Measurements from ENCODE around the gene ARL4C.

ARL4C gene

GRCh38 chr2:234526711-234527110 lies 29.8 kb upstream of the ARL4C start:
- peaks cover 6 to 8% of the 10 kb centered on the region in 2 donors for H3K9me3 ChIP-seq (ENCODE audit: control insufficient read depth in 2 of 2, low read length in 2 of 2)
- no peaks in the 10 kb centered on the region for H3K27me3 ChIP-seq (ENCODE audit: control insufficient read depth in 1 of 2, insufficient read depth in 2 of 2, low read length in 2 of 2)
- H3K4me3 ChIP-seq (ENCODE audit: low read length in 2 of 2): no peak overlapping the region
- H3K4me1 ChIP-seq (ENCODE audit: control insufficient read depth, insufficient read depth, low read length): no peaks in the 10 kb centered on the region
- H3K27ac ChIP-seq (ENCODE audit: low read length): no peak overlapping the region
- no peak overlapping the region for H3K9ac ChIP-seq (ENCODE audit: low read length in 2 of 2)
- no peaks in the 10 kb centered on the region for H3K36me3 ChIP-seq (ENCODE audit: control insufficient read depth in 2 of 2, insufficient read depth in 2 of 2, low read length in 2 of 2)

GRCh38 chr2:234521536-234521935 lies 24.7 kb upstream of the ARL4C start:
- Histone ChIP-seq H3K36me3 (ENCODE audit: control insufficient read depth in 2 of 2, insufficient read depth in 2 of 2, low read length in 2 of 2) (no peaks in the 10 kb centered on the region), H3K9me3 (ENCODE audit: control insufficient read depth in 2 of 2, low read length in 2 of 2) (peaks cover 6 to 8% of the 10 kb centered on the region in 2 donors), H3K9ac (ENCODE audit: low read length in 2 of 2) (no peak overlapping the region), H3K4me1 (ENCODE audit: control insufficient read depth, insufficient read depth, low read length) (no peaks in the 10 kb centered on the region), H3K4me3 (ENCODE audit: low read length in 2 of 2) (no peak overlapping the region), H3K27me3 (ENCODE audit: control insufficient read depth in 1 of 2, insufficient read depth in 2 of 2, low read length in 2 of 2) (peaks cover 0 to 2% of the 10 kb centered on the region in 2 donors), H3K27ac (ENCODE audit: low read length) (no peak overlapping the region)

GRCh38 chr2:234518986-234519642 lies 22.2 kb upstream of the ARL4C start:
- no peaks in the 10 kb centered on the region for H3K36me3 ChIP-seq (ENCODE audit: control insufficient read depth in 2 of 2, insufficient read depth in 2 of 2, low read length in 2 of 2)
- H3K27ac ChIP-seq (ENCODE audit: low read length): no peak overlapping the region
- H3K9ac ChIP-seq (ENCODE audit: low read length in 2 of 2): no peak overlapping the region
- H3K27me3 ChIP-seq (ENCODE audit: control insufficient read depth in 1 of 2, insufficient read depth in 2 of 2, low read length in 2 of 2): peaks cover 0 to 13% of the 10 kb centered on the region in 2 donors
- no peaks in the 10 kb centered on the region for H3K4me1 ChIP-seq (ENCODE audit: control insufficient read depth, insufficient read depth, low read length)
- H3K9me3 ChIP-seq (ENCODE audit: control insufficient read depth in 2 of 2, low read length in 2 of 2): no peaks in the 10 kb centered on the region
- no peak overlapping the region for H3K4me3 ChIP-seq (ENCODE audit: low read length in 2 of 2)

- Histone ChIP-seq H3K9ac (ENCODE audit: low read length in 2 of 2) (no peak overlapping the region), H3K4me1 (ENCODE audit: control insufficient read depth, insufficient read depth, low read length) (no peaks in the 10 kb centered on the region), H3K9me3 (ENCODE audit: control insufficient read depth in 2 of 2, low read length in 2 of 2) (no peaks in the 10 kb centered on the region), H3K4me3 (ENCODE audit: low read length in 2 of 2) (no peak overlapping the region), H3K27ac (ENCODE audit: low read length) (no peak overlapping the region), H3K36me3 (ENCODE audit: control insufficient read depth in 2 of 2, insufficient read depth in 2 of 2, low read length in 2 of 2) (no peaks in the 10 kb centered on the region), H3K27me3 (ENCODE audit: control insufficient read depth in 1 of 2, insufficient read depth in 2 of 2, low read length in 2 of 2) (peaks cover 0 to 14% of the 10 kb centered on the region in 2 donors)
Observed at GRCh38 chr2:234517971-234518370, 21.1 kb upstream of the ARL4C start.

GRCh38 chr2:234514873-234515638 lies 18.2 kb upstream of the ARL4C start:
- peaks cover 0 to 20% of the 10 kb centered on the region in 2 donors for H3K27me3 ChIP-seq (ENCODE audit: control insufficient read depth in 1 of 2, insufficient read depth in 2 of 2, low read length in 2 of 2)

GRCh38 chr2:234514099-234514498 lies 17.2 kb upstream of the ARL4C start:
- no peak overlapping the region for H3K27ac ChIP-seq (ENCODE audit: low read length)
- H3K9ac ChIP-seq (ENCODE audit: low read length in 2 of 2): no peak overlapping the region
- no peaks in the 10 kb centered on the region for H3K9me3 ChIP-seq (ENCODE audit: control insufficient read depth in 2 of 2, low read length in 2 of 2)
- peaks cover 0 to 20% of the 10 kb centered on the region in 2 donors for H3K27me3 ChIP-seq (ENCODE audit: control insufficient read depth in 1 of 2, insufficient read depth in 2 of 2, low read length in 2 of 2)
- no peak overlapping the region for H3K4me3 ChIP-seq (ENCODE audit: low read length in 2 of 2)
- H3K4me1 ChIP-seq (ENCODE audit: control insufficient read depth, insufficient read depth, low read length): no peaks in the 10 kb centered on the region
- H3K36me3 ChIP-seq (ENCODE audit: control insufficient read depth in 2 of 2, insufficient read depth in 2 of 2, low read length in 2 of 2): no peaks in the 10 kb centered on the region

More at GRCh38 chr2:234514873-234515638, 18.2 kb upstream of the ARL4C start:
- Histone ChIP-seq H3K36me3 (ENCODE audit: control insufficient read depth in 2 of 2, insufficient read depth in 2 of 2, low read length in 2 of 2) (no peaks in the 10 kb centered on the region), H3K4me1 (ENCODE audit: control insufficient read depth, insufficient read depth, low read length) (no peaks in the 10 kb centered on the region), H3K9me3 (ENCODE audit: control insufficient read depth in 2 of 2, low read length in 2 of 2) (no peaks in the 10 kb centered on the region), H3K9ac (ENCODE audit: low read length in 2 of 2) (no peak overlapping the region), H3K4me3 (ENCODE audit: low read length in 2 of 2) (no peak overlapping the region), H3K27ac (ENCODE audit: low read length) (no peak overlapping the region)

- H3K9me3 ChIP-seq (ENCODE audit: control insufficient read depth in 2 of 2, low read length in 2 of 2): no peaks in the 10 kb centered on the region
- H3K36me3 ChIP-seq (ENCODE audit: control insufficient read depth in 2 of 2, insufficient read depth in 2 of 2, low read length in 2 of 2): no peaks in the 10 kb centered on the region
- no peak overlapping the region for H3K27ac ChIP-seq (ENCODE audit: low read length)
- H3K4me1 ChIP-seq (ENCODE audit: control insufficient read depth, insufficient read depth, low read length): no peaks in the 10 kb centered on the region
- H3K4me3 ChIP-seq (ENCODE audit: low read length in 2 of 2): no peak overlapping the region
- H3K9ac ChIP-seq (ENCODE audit: low read length in 2 of 2): no peak overlapping the region
- H3K27me3 ChIP-seq (ENCODE audit: control insufficient read depth in 1 of 2, insufficient read depth in 2 of 2, low read length in 2 of 2): peaks cover 0 to 24% of the 10 kb centered on the region in 2 donors
Observed at GRCh38 chr2:234512884-234513669, 16.2 kb upstream of the ARL4C start.

- Histone ChIP-seq H3K27me3 (ENCODE audit: control insufficient read depth in 1 of 2, insufficient read depth in 2 of 2, low read length in 2 of 2) (no peaks in the 10 kb centered on the region), H3K9ac (ENCODE audit: low read length in 2 of 2) (no peak overlapping the region), H3K36me3 (ENCODE audit: control insufficient read depth in 2 of 2, insufficient read depth in 2 of 2, low read length in 2 of 2) (no peaks in the 10 kb centered on the region), H3K9me3 (ENCODE audit: control insufficient read depth in 2 of 2, low read length in 2 of 2) (no peaks in the 10 kb centered on the region), H3K4me1 (ENCODE audit: control insufficient read depth, insufficient read depth, low read length) (no peaks in the 10 kb centered on the region), H3K27ac (ENCODE audit: low read length) (no peak overlapping the region), H3K4me3 (ENCODE audit: low read length in 2 of 2) (no peak overlapping the region)
Observed at GRCh38 chr2:234502919-234503285, 6.0 kb upstream of the ARL4C start.

GRCh38 chr2:234502285-234502918 lies 5.5 kb upstream of the ARL4C start:
- no peak overlapping the region for H3K4me3 ChIP-seq (ENCODE audit: low read length in 2 of 2)
- H3K4me1 ChIP-seq (ENCODE audit: control insufficient read depth, insufficient read depth, low read length): peaks cover under 1% of the 10 kb centered on the region
- no peaks in the 10 kb centered on the region for H3K9me3 ChIP-seq (ENCODE audit: control insufficient read depth in 2 of 2, low read length in 2 of 2)
- H3K27ac ChIP-seq (ENCODE audit: low read length): no peak overlapping the region
- no peaks in the 10 kb centered on the region for H3K36me3 ChIP-seq (ENCODE audit: control insufficient read depth in 2 of 2, insufficient read depth in 2 of 2, low read length in 2 of 2)
- no peak overlapping the region for H3K9ac ChIP-seq (ENCODE audit: low read length in 2 of 2)
- H3K27me3 ChIP-seq (ENCODE audit: control insufficient read depth in 1 of 2, insufficient read depth in 2 of 2, low read length in 2 of 2): no peaks in the 10 kb centered on the region

GRCh38 chr2:234500394-234501006 lies 3.6 kb upstream of the ARL4C start:
- no peak overlapping the region for H3K27ac ChIP-seq (ENCODE audit: low read length)
- no peak overlapping the region for H3K4me3 ChIP-seq (ENCODE audit: low read length in 2 of 2)
- no peaks in the 10 kb centered on the region for H3K27me3 ChIP-seq (ENCODE audit: control insufficient read depth in 1 of 2, insufficient read depth in 2 of 2, low read length in 2 of 2)
- H3K4me1 ChIP-seq (ENCODE audit: control insufficient read depth, insufficient read depth, low read length): peaks cover 12% of the 10 kb centered on the region
- H3K36me3 ChIP-seq (ENCODE audit: control insufficient read depth in 2 of 2, insufficient read depth in 2 of 2, low read length in 2 of 2): no peaks in the 10 kb centered on the region
- H3K9me3 ChIP-seq (ENCODE audit: control insufficient read depth in 2 of 2, low read length in 2 of 2): no peaks in the 10 kb centered on the region
- no peak overlapping the region for H3K9ac ChIP-seq (ENCODE audit: low read length in 2 of 2)
